Loucy (cell line): ENCODE results near the gene NFKBIZ.

Source experiments
- EZH2phosphoT487 ChIP-seq: fragments of 200-600 bp; IDR thresholded peaks from 2 replicates; pipeline ENCODE4 v1.6.1; 2018; ENCODE audit warnings: antibody characterized with exemption, mild to moderate bottlenecking, moderate library complexity, borderline replicate concordance
- TF ChIP-seq, protein P1 (sequence below): fragments of 200-600 bp; sonication (generic); conservative IDR thresholded peaks from 2 replicates; pipeline ENCODE4 v1.5.1; 2014; ENCODE audit warnings: mild to moderate bottlenecking, antibody characterized with exemption, low read length

DNA sequence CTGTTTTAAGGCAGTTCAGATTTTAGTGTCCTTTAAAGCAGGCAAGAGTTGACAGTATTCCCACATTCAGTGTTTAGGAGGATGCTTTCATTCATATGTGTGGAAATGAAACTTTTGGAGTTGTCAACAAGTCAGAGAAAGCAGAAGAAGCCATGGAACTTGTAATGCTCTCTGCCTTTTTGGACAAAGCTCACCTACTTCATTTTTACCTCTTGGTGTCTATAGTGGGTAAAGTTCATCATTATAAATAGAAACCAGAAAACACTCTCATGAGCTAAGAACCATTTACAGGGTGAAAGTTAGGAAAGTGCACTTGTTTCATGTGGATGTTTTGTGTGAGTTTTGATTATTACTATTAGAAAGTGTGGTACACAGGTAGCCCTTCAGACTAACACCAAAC is 9.2 kb upstream of the NFKBIZ start:
- TF ChIP-seq, protein P1, sequence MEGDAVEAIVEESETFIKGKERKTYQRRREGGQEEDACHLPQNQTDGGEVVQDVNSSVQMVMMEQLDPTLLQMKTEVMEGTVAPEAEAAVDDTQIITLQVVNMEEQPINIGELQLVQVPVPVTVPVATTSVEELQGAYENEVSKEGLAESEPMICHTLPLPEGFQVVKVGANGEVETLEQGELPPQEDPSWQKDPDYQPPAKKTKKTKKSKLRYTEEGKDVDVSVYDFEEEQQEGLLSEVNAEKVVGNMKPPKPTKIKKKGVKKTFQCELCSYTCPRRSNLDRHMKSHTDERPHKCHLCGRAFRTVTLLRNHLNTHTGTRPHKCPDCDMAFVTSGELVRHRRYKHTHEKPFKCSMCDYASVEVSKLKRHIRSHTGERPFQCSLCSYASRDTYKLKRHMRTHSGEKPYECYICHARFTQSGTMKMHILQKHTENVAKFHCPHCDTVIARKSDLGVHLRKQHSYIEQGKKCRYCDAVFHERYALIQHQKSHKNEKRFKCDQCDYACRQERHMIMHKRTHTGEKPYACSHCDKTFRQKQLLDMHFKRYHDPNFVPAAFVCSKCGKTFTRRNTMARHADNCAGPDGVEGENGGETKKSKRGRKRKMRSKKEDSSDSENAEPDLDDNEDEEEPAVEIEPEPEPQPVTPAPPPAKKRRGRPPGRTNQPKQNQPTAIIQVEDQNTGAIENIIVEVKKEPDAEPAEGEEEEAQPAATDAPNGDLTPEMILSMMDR = no peak
- TF ChIP-seq EZH2phosphoT487 = no peak
